HG02870 (cell line): ENCODE measurements around the gene C6orf62.
"Not testable (repeated sequence)": the region's sequence is repeated elsewhere in the genome, so short reads cannot be mapped to it uniquely, and the experiment has no call there.

Experiments used
- ATAC-seq: cut with Tn5 transposase; IDR thresholded peaks from one replicate; pipeline ENCODE4 v1.9.1; 2021; ENCODE audit warnings: mild to moderate bottlenecking, moderate library complexity; ENCODE audit not compliant: unreplicated experiment

Gene C6orf62

DNA sequence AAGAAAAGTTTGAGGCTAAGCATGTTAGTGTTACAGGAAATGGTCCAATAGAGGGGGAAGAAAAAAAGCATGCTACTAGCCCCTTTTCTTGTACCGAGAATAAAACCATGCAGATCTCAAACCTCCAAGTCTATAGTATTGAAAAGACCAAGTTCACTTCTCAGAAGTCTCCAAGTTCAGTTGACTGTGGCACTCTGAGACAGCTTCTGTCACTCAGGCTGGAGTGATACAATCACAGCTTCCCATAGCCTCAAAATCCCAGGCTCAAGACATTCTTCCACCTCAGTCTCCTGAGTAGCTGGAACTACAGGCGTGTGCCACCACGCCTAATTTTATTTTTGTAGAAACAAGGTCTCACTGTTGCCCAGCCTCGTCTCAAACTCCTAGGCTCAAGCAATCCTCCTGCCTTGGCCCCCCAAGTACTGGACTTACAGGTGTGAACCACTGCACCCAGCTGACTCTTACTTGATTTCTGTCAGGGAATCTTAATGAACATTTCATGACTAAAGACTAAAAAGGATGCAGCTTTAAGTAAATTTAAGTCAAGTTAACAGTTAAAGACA, 16.2 kb downstream of the C6orf62 start:
- no peak for ATAC-seq

DNA sequence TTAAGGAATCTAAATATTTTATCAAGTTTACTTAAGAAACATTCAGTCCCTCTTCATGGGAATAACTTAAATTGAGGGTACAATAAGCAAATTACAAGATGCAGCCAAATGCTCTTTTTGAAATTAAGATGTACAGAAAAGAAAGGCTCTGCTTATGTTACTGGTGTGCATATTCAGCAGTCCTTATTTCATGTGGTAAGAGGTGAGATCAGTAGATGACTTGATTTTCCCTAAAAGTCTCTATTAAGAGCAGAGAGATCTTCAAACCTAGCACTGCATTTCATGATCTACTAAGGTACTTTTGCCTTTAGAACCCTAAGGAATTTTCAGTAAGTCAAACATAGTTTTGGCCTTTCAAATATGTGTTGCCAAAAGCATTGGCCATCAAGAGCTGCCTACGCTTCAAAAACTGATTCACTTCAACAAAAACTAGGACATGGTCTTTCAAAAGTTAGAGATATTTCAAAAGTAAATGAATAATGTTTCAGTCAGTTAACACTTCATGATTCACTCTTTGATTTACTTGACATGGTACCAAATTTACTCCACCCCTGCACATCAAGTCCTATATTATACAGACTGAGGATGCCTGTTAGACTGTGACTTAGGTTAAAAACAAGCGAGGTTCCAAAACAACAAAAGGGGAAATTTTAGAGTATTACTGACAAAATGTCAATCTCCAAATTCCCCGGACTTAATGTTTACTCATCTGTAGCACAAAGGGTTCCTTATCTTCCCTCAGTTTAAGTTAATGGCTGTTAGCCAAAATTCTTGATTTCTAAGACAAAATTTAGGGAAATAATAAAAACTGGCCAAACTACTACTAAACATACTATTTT, 19.2 kb downstream of the C6orf62 start:
- no peak for ATAC-seq

DNA sequence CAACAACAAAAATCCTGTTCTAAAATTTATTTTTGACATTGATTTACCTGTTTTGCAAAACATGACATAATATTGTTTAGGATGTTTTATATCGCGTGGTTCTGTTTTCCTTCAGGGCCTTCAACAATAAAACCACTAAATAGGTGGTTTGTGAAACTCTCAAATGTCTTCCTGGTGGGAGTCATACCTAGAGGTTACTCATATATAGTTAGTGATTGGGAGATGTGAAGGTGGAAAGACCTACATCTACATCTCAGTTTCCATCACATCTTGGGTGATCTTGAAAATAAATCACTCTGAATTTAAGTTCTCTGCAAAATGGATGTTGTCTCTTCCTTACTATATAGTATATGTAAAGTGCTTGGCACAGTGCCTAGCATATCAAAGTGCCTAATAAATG, 22.9 kb downstream of the C6orf62 start:
- ATAC-seq = no peak

GRCh38 chr6:24695635-24696034, 23.3 kb downstream of the C6orf62 start:
- ATAC-seq = peak; percentile 54

GRCh38 chr6:24694198-24694597, 24.8 kb downstream of the C6orf62 start:
- no peak for ATAC-seq

GRCh38 chr6:24692848-24693592, 25.9 kb downstream of the C6orf62 start:
- ATAC-seq = no peak

GRCh38 chr6:24692415-24692814, 26.5 kb downstream of the C6orf62 start:
- no peak for ATAC-seq

DNA sequence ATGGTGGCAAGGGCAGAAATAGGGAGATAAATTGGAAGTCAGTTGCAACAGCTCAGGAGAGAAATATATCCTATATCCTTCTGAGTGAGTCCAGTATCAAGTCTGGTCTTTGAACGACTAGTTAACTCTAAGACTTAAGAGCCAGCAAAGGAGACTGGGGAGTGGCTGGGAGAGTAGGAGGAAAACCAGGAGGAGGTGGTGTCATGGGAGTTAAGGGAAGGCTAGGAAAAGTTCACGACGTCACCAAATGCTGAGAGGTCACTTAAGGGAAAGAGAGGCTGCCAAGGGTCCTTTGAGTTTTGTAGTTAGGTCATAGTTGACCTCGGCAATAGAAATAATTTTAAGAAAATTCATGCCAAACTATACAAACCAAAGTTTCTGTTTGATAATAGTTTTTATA, 27.0 kb downstream of the C6orf62 start:
- ATAC-seq = no peak

DNA sequence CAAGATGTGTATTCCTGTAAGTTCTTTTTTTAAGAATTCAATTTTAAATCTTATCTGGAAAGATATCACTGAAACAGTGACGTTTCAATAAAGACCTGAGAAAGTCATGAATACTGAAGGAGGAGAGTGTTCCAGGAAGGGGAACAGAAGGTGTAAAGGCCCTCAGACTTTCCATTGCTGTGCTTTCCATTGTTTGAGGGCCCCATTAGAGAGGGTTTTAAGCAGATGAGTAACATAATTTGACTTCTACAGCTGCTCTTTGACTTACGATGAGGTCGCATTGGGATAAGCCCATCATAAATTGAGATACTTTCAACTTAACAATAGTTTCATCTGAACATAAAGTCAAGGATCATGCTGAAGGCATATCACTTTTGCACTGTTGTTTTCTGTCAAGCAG, 27.4 kb downstream of the C6orf62 start:
- no peak for ATAC-seq

- no peak for ATAC-seq
Measured at GRCh38 chr6:24690593-24690992, 28.4 kb downstream of the C6orf62 start.

DNA sequence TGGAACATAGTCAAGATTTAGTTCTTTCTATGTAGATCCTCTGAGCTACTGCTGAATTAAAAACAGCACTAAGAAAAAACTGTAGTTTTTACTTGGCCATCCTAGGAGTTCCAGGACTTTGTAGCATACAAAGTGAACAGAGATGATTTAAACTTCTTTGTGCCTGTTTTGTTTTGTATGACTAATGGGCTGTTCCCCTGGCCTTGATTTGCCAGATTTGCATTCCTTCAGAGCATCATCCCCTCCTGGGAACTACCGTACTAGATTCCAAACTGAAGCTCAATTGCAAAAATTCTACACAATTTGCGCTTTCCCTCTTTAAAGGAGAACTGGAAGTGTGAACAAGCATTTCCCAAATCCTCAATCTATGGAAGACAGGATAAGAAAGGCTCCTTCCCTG, 29.0 kb downstream of the C6orf62 start:
- ATAC-seq = no peak

- ATAC-seq = no peak
Measured at GRCh38 chr6:24686946-24687345, 32.0 kb downstream of the C6orf62 start.

DNA sequence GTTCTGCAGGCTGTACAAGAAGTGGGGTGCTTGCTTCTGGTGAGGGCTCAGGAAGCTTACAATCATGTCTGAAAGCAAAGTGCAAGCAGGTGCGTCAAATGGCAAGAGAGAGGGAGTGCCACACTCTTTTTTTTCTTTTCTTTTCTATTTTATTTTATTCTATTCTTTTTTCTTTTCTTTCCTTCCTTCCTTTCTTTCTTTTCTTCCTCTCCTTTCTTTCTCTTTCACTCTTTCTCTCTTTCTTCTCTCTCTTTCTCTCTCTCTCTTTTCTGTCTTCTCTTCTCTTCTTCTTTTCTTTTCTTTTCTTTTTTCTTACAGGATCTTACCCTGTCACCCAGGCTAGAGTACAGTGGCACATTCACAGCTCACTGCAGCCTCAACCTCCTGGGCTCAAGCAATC, 32.5 kb downstream of the C6orf62 start:
- no peak for ATAC-seq

GRCh38 chr6:24683297-24684296, 35.4 kb downstream of the C6orf62 start:
- ATAC-seq = no peak

- no peak for ATAC-seq
Measured at GRCh38 chr6:24680582-24680981, 38.4 kb downstream of the C6orf62 start.

GRCh38 chr6:24678792-24679352, 40.1 kb downstream of the C6orf62 start:
- ATAC-seq = not testable (repeated sequence)

DNA sequence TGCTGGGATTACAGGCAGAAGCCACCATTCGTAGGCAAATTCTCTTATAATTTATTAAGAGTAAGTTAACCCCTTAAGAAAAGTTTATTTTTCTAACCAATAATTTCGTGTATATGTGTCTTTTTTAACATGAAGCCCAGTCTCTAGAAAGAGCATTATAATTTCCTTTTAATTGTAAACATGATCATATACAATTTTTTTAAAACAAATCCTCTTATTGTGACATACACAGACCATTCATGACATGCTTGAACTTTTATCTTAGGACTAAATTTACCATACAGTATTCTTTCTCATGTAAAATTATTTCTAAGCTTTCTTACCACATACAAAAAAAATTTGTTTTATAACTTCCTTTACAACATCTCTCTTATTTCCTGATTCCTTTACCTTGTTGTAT, 45.3 kb downstream of the C6orf62 start:
- no peak for ATAC-seq

GRCh38 chr6:24672620-24673182, 46.3 kb downstream of the C6orf62 start:
- no peak for ATAC-seq

- not testable (repeated sequence) for ATAC-seq
Measured at GRCh38 chr6:24671077-24671476, 47.9 kb downstream of the C6orf62 start.

DNA sequence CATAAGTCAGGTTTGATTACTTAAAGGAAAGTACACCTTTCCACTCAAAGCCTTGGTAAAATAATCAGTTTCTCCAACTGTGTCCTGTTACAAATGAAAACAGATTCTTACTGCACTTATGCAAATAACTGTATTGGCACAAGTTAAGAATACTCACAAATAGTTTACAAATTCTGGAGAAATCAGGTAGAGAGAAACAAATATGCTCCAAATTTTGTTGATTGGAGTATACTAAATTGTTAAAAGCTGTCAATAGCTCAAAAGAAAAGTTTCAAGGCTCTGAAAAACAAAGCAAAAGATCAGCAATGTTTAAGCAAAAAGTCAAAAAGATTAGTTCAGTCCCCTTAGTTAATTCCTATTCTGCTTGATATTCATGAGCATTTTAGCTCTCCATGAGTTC, 48.5 kb downstream of the C6orf62 start:
- not testable (repeated sequence) for ATAC-seq
